HG02610 (cell line): ENCODE data around the gene CIAPIN1.

Experiments
- ATAC-seq: cut with Tn5 transposase; IDR thresholded peaks from one replicate; pipeline ENCODE4 v1.9.1; 2021; ENCODE audit warnings: mild to moderate bottlenecking, moderate library complexity; ENCODE audit not compliant: unreplicated experiment

Gene CIAPIN1

GRCh38 chr16:57384248-57385070, 62.7 kb downstream of the CIAPIN1 start:
- no peak for ATAC-seq

GRCh38 chr16:57383276-57384247, 63.6 kb downstream of the CIAPIN1 start:
- no peak for ATAC-seq

GRCh38 chr16:57382535-57383275, 64.5 kb downstream of the CIAPIN1 start:
- no peak for ATAC-seq

DNA sequence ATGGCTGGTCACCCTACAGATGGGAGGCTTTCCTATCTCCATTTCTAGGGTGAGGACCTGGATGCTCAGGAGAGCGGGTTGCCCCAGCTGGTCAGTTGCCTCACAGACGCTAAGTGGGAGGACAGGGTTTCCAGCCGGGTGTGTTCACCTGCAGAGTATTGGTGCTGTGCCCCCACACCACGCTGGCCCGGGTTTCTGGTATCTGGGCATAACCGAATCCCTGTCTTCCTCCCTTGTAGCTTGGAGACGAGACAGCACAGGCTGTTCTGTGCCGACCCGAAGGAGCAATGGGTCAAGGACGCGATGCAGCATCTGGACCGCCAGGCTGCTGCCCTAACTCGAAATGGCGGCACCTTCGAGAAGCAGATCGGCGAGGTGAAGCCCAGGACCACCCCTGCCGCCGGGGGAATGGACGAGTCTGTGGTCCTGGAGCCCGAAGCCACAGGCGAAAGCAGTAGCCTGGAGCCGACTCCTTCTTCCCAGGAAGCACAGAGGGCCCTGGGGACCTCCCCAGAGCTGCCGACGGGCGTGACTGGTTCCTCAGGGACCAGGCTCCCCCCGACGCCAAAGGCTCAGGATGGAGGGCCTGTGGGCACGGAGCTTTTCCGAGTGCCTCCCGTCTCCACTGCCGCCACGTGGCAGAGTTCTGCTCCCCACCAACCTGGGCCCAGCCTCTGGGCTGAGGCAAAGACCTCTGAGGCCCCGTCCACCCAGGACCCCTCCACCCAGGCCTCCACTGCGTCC, 65.2 kb downstream of the CIAPIN1 start:
- no peak for ATAC-seq

DNA sequence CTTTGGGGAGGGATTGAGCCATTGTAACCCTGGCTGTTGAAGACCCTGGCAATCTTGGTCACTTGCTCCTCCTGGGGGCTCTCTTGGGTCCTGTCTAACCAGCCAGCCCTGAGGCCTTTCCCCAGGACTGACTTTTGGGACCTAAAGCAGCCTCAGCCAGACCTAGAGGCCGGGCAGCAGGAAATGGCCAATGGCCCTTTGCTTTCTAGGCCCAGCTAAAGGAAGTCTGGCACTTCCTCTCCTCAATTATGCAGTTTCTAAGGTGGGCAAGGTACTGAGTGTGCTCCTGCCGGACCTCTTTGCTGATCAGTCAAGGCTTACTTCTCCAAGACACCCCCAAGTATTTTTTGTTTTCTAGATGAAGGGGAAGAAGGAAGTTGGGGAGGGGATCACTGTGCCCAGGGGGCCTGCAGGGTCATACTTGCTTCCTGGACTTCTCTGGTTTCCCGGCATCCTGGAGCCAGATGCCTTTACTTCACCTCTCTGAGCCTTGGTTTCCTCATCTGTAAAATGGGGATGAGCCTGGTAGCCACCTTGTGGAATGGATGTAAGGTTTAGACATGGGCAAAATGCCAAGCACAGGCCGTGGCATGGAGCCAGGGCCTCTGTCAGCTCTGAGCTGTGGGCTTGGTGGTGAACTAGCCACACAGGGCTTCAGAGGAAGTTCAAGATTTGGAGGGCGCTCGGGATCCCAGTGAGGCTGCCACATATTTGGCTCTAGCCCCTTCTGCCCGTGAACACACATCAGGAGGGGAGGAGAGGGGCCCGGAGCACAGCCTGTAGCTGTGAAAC, 66.3 kb downstream of the CIAPIN1 start:
- ATAC-seq = no peak

DNA sequence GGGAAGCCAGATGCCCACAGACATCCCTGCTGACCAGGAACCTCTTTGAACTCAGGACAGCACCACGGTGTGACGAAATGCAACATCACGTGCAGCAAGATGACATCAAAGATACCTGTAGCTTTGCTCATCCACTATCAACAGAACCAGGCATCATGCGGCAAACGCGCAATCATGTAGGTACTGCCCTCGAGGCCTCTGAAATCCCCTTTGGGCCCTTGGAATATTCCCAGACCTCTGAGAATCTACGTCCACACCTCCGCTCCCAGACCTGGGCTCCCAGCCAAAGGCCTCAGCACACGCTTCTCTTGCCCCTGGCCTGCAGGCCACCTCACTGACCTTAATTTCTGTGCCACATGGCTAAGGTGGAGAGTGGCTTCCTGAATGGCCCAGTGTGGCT, 67.6 kb downstream of the CIAPIN1 start:
- no peak for ATAC-seq
